B cell (primary cell): Measurements from ENCODE around the gene PDK1. TPM values are rescaled to one million over a fixed set of nuclear protein-coding genes. Genes with fewer than 3 reads are reported as not detected.
"Not testable (repeated sequence)": the region's sequence is repeated elsewhere in the genome, so short reads cannot be mapped to it uniquely, and the experiment has no call there.

Experiments
- ATAC-seq: fragments of 200-7000 bp; cut with Tn5 transposase; one replicate; pipeline ENCODE4 v1.10.0; 2021; ENCODE audit warnings: low read depth, mild to moderate bottlenecking, moderate number of reproducible peaks, moderate library complexity
- CTCF ChIA-PET: fragments of 350-600 bp; sonication (Branson Sonifier 250); formaldehyde crosslinking; loops from one replicate; lab custom pipeline; 2021; ENCODE audit warnings: antibody characterized with exemption, inconsistent platforms; lab: Charles Lee
- POLR2A ChIA-PET: fragments of 350-600 bp; sonication (Branson Sonifier 250); formaldehyde crosslinking; loops from one replicate; lab custom pipeline; 2021; ENCODE audit warnings: antibody characterized with exemption; lab: Charles Lee
- DNase-seq: peaks from one replicate; pipeline ENCODE4 v3.0.0; 2013
- H2AFZ ChIP-seq: 2 replicates; pipeline ENCODE4 v1.6.1; 2012; ENCODE audit warnings: mild to moderate bottlenecking, low read depth, low read length; ENCODE audit not compliant: insufficient read depth, poor library complexity, severe bottlenecking
- H3K27ac ChIP-seq, 2 donors: 1 replicate in 1 of 2; 2 replicates in 1 of 2; pipeline ENCODE4 v1.5.1; 2012 to 2013; ENCODE audit warnings: low read length in 2 of 2, mild to moderate bottlenecking in 2 of 2, moderate library complexity in 1 of 2
- H3K27me3 ChIP-seq, 4 experiments: fragments of 200-600 bp in 1 of 4; sonication (generic) in 1 of 4; replicated peaks in 1 of 4; 1 replicate in 2 of 4; 2 replicates in 2 of 4; pipeline versions ENCODE4 v1.6.1 to v1.7.0; 2013 to 2016; ENCODE audit warnings: low read length in 3 of 4, mild to moderate bottlenecking in 2 of 4, mixed read lengths in 1 of 4, moderate library complexity in 1 of 4; ENCODE audit not compliant: insufficient read depth in 4 of 4, control insufficient read depth in 3 of 4; ENCODE audit errors: control extremely low read depth in 1 of 4
- H3K36me3 ChIP-seq, 2 experiments: replicated peaks in 1 of 2; 1 replicate in 1 of 2; 2 replicates in 1 of 2; pipeline versions ENCODE4 v1.6.1 to v1.7.1; 2013; ENCODE audit warnings: low read length in 1 of 2; ENCODE audit not compliant: insufficient read depth in 2 of 2, control insufficient read depth in 1 of 2; ENCODE audit errors: control extremely low read depth in 1 of 2, extremely low read depth in 1 of 2
- H3K4me1 ChIP-seq, 2 donors: fragments of 200-600 bp in 1 of 2; sonication (generic) in 1 of 2; 1 replicate in 1 of 2; 2 replicates in 1 of 2; pipeline versions ENCODE4 v1.5.1 to v1.6.1; 2013 to 2017; ENCODE audit warnings: low read length in 2 of 2; ENCODE audit not compliant: control insufficient read depth in 2 of 2, insufficient read depth in 2 of 2
- H3K4me2 ChIP-seq: replicated peaks from 2 replicates; pipeline ENCODE3; 2012; ENCODE audit warnings: mild to moderate bottlenecking, low read depth, low read length; ENCODE audit not compliant: poor library complexity, severe bottlenecking
- H3K4me3 ChIP-seq, 5 experiments: fragments of 200-600 bp in 1 of 5; sonication (generic) in 1 of 5; 1 replicate in 3 of 5; 2 replicates in 2 of 5; pipeline versions ENCODE4 v1.5.1 to v1.7.0; 2011 to 2016; ENCODE audit warnings: low read length in 4 of 5, mild to moderate bottlenecking in 4 of 5, low read depth in 2 of 5, control low read depth in 1 of 5, moderate library complexity in 1 of 5; ENCODE audit not compliant: insufficient read depth in 1 of 5; ENCODE audit errors: control extremely low read depth in 1 of 5, extremely low read depth in 1 of 5
- H3K79me2 ChIP-seq: fragments of 200-600 bp; sonication (generic); one replicate; pipeline ENCODE4 v1.6.0; 2016; ENCODE audit warnings: low read length; ENCODE audit not compliant: control insufficient read depth, insufficient read depth
- H3K9ac ChIP-seq: fragments of 200-600 bp; sonication (generic); 2 replicates; pipeline ENCODE4 v1.6.1; 2017; ENCODE audit warnings: mild to moderate bottlenecking, low read length, moderate library complexity
- H3K9me3 ChIP-seq, 3 donors: one replicate each; pipeline versions ENCODE4 v1.6.1 to v1.7.1; 2013; ENCODE audit warnings: low read length in 2 of 3; ENCODE audit not compliant: control insufficient read depth in 2 of 3, insufficient read depth in 1 of 3; ENCODE audit errors: control extremely low read depth in 1 of 3
- H4K20me1 ChIP-seq: 2 replicates; pipeline ENCODE4 v1.6.0; 2012; ENCODE audit warnings: mild to moderate bottlenecking, low read length; ENCODE audit not compliant: insufficient read depth, control insufficient read depth, poor library complexity, severe bottlenecking
- H3K27ac Mint-ChIP-seq: one replicate; pipeline ENCODE4 v1.8.0; 2021; ENCODE audit warnings: mixed read lengths
- H3K27me3 Mint-ChIP-seq: one replicate; pipeline ENCODE4 v1.8.0; 2021; ENCODE audit warnings: mixed read lengths
- H3K4me1 Mint-ChIP-seq: one replicate; pipeline ENCODE4 v1.8.0; 2021; ENCODE audit warnings: mixed read lengths
- H3K4me3 Mint-ChIP-seq: one replicate; pipeline ENCODE4 v1.8.0; 2021; ENCODE audit warnings: mixed read lengths
- H3K9me3 Mint-ChIP-seq: one replicate; pipeline ENCODE4 v1.8.0; 2022; ENCODE audit warnings: mixed read lengths; ENCODE audit not compliant: insufficient read depth
- EZH2 ChIP-seq: IDR thresholded peaks from 2 replicates; pipeline ENCODE4 v1.6.1; 2012; ENCODE audit warnings: borderline replicate concordance, low read depth, mild to moderate bottlenecking, moderate library complexity, low read length; ENCODE audit not compliant: insufficient read depth, poor library complexity, severe bottlenecking
- WGBS: methylation state at CpG from one replicate; pipeline ENCODE4 v1.1.5; 2013; ENCODE audit warnings: missing lambda C conversion rate; ENCODE audit not compliant: insufficient coverage; 5-methylcytosine and 5-hydroxymethylcytosine counted together
- intact Hi-C: fragments of 100-400 bp; cut with micrococcal nuclease; formaldehyde crosslinking; loops from one replicate; pipeline ENCODE4 v1.10.0; 2022
- polyA plus RNA-seq: library from polyadenylated mRNA; depleted of rRNA; stranded (reverse); fragments of >200 nt; gene quantifications from 2 replicates; pipeline ENCODE4 v1.2.3, GENCODE V29; 2012
- total RNA-seq, 2 donors: library from RNA; stranded (reverse); fragments of 120-200 nt in 1 of 2; gene quantifications; 1 replicate in 1 of 2; 2 replicates in 1 of 2; pipeline versions ENCODE4 v1.2.3 to v1.2.4, GENCODE V29; 2013 to 2022
- TF ChIP-seq, protein P1 (sequence below): fragments of 200-600 bp; IDR thresholded peaks from one replicate; pipeline ENCODE4 v1.8.0; 2022; ENCODE audit warnings: antibody characterized with exemption, mild to moderate bottlenecking

PDK1 gene
- total and polyA plus RNA-seq, 2 donors (not counting 1 experiment from before 2014, with no cell fraction given) = 12.5 to 25.5 TPM

DNA sequence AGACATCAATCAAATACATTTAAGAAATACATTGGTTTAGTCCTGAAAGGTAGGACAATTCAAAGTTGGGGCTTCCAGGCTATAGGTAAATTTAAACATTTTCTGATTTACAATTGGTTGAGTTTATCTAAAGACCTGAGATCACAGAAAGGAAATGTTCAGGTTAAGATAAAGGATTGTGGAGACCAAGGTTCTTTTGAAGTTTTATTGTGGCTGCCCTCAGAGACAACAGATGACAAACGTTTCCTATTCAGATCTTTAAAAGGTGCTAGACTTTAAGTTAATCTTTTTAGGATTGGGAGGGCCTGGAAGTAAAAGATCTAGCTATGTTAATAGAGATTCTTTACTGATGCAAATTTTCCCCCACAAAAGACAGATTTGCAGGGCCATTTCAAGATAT lies 6.1 kb upstream of the PDK1 start:
- peaks cover 64% of the 10 kb centered on the region for H3K79me2 ChIP-seq

DNA sequence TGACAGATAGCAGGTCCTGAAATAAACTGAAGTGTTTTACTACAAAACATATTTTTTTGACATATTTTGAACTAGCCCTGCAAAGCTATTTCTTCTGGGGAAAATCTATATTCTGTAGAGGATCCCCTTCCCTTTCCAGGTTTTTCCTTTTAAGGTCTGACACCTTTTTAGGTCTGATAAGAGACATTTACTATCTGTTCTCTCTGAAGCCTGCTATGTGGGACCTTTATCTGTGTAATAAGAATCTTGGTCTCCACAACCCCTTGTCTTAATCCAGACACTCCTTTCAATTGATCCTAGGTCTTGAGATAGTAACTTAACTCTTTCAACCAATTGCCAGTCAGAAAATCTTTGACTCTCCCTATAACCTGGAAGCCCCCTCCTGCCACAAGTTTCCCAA lies 5.5 kb upstream of the PDK1 start:
- no peak overlapping the region for H3K4me2 ChIP-seq
- Mint-ChIP-seq H3K4me1 (peaks cover 23% of the 10 kb centered on the region), H3K27me3 (no peaks in the 10 kb centered on the region), H3K27ac (no peak overlapping the region), H3K4me3 (no peak overlapping the region), H3K9me3 (no peaks in the 10 kb centered on the region)
- TF ChIP-seq, protein P1, sequence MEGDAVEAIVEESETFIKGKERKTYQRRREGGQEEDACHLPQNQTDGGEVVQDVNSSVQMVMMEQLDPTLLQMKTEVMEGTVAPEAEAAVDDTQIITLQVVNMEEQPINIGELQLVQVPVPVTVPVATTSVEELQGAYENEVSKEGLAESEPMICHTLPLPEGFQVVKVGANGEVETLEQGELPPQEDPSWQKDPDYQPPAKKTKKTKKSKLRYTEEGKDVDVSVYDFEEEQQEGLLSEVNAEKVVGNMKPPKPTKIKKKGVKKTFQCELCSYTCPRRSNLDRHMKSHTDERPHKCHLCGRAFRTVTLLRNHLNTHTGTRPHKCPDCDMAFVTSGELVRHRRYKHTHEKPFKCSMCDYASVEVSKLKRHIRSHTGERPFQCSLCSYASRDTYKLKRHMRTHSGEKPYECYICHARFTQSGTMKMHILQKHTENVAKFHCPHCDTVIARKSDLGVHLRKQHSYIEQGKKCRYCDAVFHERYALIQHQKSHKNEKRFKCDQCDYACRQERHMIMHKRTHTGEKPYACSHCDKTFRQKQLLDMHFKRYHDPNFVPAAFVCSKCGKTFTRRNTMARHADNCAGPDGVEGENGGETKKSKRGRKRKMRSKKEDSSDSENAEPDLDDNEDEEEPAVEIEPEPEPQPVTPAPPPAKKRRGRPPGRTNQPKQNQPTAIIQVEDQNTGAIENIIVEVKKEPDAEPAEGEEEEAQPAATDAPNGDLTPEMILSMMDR = no peak
- TF ChIP-seq EZH2 = no peak
- H3K27me3 ChIP-seq = no peaks in the 10 kb centered on the region
- H3K9me3 ChIP-seq = peaks cover 0 to 18% (median 12%) of the 10 kb centered on the region in 3 donors
- no peaks in the 10 kb centered on the region for H3K36me3 ChIP-seq
- no peak overlapping the region for H2AFZ ChIP-seq
- intact Hi-C loops = loop anchor here (10.0 kb wide), 2 partner anchors 116 to 1934 kb away; partner anchors contain the start of gene GPR155
- H3K9ac ChIP-seq = no peak overlapping the region
- no peaks in the 10 kb centered on the region for H4K20me1 ChIP-seq
- no peak overlapping the region for H3K27ac ChIP-seq
- peaks cover 13 to 15% of the 10 kb centered on the region in 2 donors for H3K4me1 ChIP-seq
- H3K79me2 ChIP-seq = peaks cover 70% of the 10 kb centered on the region
- ATAC-seq (no peak), DNase-seq (no peak)
- H3K4me3 ChIP-seq = no peak overlapping the region
- POLR2A ChIA-PET = no interaction called here
- CTCF ChIA-PET = no interaction called here

More for the DNA sequence above, 6.1 kb upstream of the PDK1 start:
- H2AFZ ChIP-seq, H3K27ac Mint-ChIP-seq, H3K27ac ChIP-seq, H3K4me3 ChIP-seq, ATAC-seq, H3K27me3 ChIP-seq, POLR2A ChIA-PET, H3K9me3 Mint-ChIP-seq, H3K4me3 Mint-ChIP-seq, H3K4me2 ChIP-seq, H4K20me1 ChIP-seq, H3K36me3 ChIP-seq, H3K27me3 Mint-ChIP-seq, DNase-seq, CTCF ChIA-PET, H3K9ac ChIP-seq: not testable (repeated sequence)
- intact Hi-C loops = loop anchor here (10.0 kb wide), 2 partner anchors 115 to 1935 kb away; partner anchors contain the start of gene GPR155
- peaks cover 0 to 18% (median 12%) of the 10 kb centered on the region in 3 donors for H3K9me3 ChIP-seq
- H3K4me1 ChIP-seq = peaks cover 10 to 12% of the 10 kb centered on the region in 2 donors
- peaks cover 18% of the 10 kb centered on the region for H3K4me1 Mint-ChIP-seq
- no CpG with 5 or more reads among the region's 1 CpG for WGBS
